Activated CD8-positive, alpha-beta memory T cell treated with anti-CD3 and anti-CD28 coated beads for 1 hour (primary cell): Measurements from ENCODE around the gene CCL13.
"Not testable (repeated sequence)": the region's sequence is repeated elsewhere in the genome, so short reads cannot be mapped to it uniquely, and the experiment has no call there.

Experiments used
- DNase-seq, 2 donors: peaks; one replicate each; pipeline ENCODE4 v3.0.0-alpha.2; 2020; ENCODE audit warnings: low read depth in 1 of 2; ENCODE audit errors: extremely low read depth in 1 of 2

Gene CCL13

DNA sequence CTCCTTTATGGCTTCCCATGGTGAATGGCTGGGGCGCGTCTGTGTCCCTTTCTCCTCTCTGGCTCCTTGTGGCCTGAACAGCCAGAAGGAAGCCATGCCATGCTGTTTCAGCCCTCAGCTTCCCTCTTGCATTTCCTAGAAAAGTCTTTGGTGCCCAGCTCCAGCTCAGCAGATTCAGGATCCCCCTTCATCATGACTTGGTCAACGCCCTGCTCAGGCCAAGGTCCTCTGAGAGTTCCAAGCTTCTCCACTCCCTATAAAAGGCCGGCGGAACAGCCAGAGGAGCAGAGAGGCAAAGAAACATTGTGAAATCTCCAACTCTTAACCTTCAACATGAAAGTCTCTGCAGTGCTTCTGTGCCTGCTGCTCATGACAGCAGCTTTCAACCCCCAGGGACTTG is at the start of gene CCL13:
TSS of gene CCL13 (plus strand) at position 287 of the 400 bp plus-strand sequence. CDS start at position 334, 47 bp downstream.
- DNase-seq: no peak

DNA sequence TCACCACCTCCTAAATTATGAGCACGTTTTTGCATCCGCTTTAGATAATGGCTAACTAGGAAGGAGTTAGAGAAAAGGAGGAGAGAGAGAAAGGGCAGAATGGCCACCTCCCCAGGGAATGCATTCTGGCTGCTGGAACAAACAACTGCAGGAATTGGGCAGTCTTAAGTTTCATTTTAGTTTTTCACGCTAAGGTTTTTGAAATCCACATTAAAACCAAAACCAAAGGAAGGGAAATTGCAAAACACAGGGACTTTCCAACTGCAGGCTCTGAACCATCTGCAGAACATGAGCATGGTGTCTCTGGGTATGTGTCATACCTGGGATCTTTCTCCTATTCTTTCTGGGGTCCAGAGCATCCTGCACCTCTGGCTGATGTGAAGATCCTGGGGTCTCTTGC is 49.2 kb upstream of the CCL13 start:
- no peak for DNase-seq

DNA sequence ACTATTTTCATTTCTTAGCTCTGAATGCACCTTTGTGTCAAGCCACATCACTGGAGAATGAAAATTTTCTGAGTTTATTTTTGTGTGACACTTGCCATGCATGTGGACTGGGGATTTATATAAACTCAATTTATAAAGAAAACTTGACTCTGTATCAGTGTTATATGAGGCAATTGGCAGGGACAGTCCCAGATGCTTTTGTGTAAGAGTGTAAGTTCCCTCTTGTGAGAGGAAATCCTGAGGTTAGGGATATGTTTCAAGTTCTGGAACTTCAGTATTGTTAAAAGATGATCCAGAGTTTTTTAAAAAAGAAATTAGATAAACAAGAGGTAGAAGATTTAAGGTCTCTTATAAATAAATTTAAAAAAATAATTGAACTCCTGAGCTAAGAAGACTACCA is 47.9 kb upstream of the CCL13 start:
- DNase-seq: no peak

DNA sequence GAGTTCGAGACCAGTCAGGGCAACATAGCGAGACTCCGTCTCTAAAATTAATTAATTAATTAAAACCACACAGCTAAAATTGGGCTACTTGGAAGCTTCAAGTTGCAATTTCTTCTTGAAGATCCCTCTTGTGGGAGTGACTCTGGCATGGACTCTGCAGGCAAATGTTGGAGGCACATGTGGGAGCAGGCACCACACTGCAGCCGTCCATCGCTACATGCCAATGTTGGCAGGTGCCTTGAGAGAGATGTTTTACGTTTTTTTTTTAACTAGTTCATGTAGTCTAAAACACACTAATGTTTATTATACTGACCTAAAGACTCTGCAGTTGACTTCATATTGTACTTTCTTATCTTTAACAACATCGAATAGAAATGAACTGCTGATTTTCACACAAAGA is 45.0 kb upstream of the CCL13 start:
- DNase-seq: no peak

DNA sequence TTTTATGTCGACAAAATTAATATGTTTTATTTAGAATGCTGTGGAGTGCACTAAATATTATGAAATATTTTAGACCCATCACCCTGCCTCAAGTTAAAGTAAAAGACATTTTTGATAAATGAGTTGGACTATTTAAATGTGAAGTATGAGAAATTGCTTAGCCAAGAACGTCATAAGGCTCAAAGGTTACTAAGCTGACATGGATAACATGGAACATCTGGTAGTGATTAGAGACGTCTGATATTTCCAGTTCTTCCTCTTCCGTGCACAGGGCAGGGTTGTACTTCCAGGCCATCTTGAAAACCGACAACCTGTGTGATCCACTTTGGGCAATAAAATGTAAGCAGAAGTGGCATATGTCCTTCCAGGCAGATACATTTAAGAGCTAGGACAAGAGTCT is 44.2 kb upstream of the CCL13 start:
- no peak for DNase-seq

DNA sequence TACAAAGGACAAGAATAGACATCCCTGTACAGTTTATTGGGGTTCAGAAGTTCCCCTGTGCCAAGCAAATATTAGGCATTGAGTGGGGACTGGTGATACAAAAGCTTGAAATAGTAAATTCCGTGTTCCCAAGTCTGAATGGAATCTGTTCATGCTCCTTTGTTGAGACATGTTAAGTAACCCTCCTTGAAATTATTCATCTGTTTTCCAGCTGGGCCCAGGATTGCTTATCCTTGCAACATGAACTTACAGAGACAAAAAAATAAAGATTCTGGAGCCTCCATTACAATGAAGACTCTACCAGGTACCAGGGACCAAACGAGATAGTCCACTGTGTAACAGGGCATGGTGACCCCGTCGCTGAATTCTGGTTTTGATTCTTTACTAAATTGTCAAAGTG is 43.1 kb upstream of the CCL13 start:
- DNase-seq: no peak

DNA sequence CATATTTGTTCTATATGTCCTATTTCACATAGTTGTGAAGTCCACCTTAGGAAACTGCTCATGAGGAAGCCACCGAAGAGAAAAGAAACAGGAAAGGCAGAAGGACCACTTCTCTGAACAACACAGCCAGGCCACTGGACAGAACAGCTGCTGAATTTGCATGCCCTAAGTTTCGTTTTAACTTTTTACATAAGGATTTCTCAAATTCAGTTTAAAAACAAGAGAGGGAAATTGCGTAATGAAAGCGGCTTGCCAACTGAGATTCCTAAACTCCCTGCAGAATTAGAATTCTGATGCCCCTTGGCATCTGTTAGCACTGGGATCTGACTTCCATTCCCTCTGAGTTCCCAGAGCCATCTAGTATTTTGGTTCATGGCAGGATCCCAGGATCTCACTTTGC is 42.0 kb upstream of the CCL13 start:
- DNase-seq: no peak

DNA sequence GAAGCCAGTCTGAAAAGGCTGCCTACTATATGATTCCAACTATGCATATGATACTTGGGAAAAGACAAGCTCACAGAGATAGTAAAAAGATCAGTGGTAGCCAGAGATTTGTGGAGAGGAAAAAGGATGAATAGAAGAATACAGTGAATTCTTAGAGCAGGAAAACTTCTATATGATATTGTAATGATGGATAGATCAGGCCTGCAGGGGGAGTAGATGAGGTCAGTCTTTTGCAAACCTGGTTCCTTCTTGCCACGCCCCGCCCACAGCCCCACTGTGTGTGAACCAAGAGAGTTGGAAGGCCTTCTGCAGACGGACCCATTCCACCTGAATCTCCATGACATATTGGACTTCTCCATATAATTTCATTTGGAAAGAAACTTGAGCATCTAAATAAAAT is 37.8 kb upstream of the CCL13 start:
- no peak for DNase-seq

DNA sequence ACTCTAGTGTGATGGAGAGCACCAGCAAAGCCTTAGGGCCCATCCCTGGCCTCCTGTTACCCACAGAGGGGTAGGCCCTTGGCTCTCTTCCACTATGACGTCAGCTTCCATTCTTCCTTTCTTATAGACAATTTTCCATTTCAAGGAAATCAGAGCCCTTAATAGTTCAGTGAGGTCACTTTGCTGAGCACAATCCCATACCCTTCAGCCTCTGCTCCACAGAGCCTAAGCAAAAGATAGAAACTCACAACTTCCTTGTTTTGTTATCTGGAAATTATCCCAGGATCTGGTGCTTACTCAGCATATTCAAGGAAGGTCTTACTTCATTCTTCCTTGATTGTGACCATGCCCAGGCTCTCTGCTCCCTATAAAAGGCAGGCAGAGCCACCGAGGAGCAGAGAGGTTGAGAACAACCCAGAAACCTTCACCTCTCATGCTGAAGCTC is 37.2 kb upstream of the CCL13 start, which contains the start of gene CCL8:
TSS of gene CCL8 (plus strand) at position 397 of the 445 bp plus-strand sequence. CDS start 67 bp downstream, outside the sequence.
- DNase-seq: no peak

DNA sequence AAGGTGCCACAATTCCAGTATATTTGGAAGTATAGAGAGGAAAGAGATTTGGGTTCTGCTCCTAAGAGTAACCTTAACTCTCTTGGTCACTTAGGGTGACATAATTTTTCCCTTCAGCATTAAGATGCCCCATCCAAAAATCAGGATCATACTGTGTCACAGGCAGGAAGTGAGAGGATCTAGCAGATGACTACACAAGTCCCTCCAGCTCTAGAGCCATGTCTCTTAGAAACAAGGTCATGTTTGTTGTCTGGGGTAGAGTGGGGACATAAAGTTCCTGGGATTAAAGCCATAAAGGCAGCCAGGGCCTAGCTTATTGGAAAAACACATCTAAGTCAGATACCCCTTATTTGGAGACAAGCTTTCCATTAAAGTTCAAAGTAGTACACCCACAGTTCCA is 34.3 kb upstream of the CCL13 start:
- no peak for DNase-seq

DNA sequence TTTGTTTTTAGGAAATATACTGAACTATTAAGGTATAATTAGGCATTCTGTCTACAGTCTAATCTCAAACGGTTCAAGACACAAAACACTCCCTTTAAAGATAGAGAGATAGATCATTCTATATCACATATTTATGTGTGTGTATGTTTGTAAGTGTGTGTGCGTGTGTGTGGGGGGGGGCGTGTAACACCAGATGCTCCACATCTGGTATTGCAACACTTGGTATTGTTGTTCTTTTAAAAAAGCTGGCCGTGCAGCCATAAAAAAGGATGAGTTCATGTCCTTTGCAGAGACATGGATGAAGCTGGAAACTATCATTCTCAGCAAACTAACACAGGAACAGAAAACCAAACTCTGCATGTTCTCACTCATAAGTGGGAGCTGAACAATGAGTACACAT is 28.7 kb upstream of the CCL13 start:
- DNase-seq: not testable (repeated sequence)

DNA sequence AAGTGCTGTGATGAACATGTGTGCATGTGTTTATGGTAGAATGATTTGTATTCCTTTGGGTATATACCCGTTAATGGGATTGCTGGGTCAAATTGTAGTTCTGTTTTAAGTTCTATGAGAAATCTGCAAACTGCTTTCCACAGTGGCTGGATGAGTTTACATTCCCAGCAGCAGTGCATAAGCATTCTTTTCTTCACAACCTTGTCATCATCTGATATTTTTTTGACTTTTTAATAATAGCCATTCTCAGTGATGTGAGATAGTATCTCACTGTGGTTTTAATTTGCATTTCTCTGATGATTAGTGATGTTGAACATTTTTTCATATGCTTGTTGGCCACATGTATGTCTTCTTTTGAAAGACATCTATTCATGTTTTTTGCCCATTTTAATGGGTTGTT is 18.6 kb upstream of the CCL13 start:
- DNase-seq: no peak

DNA sequence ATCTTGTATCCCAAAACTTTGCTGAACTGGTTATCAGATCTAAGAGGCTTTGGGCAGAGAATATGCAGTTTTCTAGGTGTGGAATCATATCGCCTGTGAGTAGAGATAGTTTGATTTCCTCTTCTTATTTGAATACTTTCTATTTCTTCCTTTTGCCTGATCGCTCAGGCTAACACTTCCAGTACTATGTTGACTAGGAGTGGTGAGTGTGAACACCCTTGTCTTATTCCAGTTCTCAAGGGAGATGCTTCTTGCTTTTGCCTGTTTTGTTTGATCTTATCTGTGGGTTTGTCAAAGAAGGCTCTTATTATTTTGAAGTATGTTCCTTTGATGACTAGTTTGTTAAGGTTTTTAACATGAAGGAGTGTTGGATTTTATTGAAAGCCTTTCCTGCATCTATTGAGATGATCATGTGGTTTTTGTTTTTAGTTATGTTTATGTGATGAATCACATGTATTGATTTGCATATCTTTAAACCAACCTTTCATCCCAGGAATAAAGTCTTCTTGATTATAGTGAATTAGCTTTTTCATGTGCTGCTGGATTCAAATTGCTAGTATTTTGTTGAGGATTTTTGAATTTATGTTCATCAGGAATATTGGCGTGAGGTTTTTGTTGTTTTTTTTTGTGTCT is 17.0 kb upstream of the CCL13 start:
- no peak for DNase-seq

DNA sequence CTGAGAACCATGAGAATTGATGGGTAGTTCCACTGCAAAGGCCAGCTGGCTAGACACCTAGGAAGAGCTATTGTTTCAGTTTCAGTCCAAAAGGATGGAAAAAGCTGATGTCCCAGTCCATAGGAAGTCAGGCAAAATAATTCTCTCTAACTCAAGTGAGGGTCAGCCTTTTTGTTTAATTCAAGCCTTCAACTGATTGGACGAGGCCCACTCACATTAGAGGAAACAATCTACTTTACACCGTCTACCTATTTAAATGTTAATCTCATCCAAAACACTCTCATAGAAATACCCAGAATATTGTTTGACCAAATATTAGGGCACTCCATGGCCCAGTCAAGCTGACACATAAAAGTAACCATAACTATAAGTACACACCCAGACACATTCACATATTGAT is 14.4 kb upstream of the CCL13 start:
- no peak for DNase-seq

DNA sequence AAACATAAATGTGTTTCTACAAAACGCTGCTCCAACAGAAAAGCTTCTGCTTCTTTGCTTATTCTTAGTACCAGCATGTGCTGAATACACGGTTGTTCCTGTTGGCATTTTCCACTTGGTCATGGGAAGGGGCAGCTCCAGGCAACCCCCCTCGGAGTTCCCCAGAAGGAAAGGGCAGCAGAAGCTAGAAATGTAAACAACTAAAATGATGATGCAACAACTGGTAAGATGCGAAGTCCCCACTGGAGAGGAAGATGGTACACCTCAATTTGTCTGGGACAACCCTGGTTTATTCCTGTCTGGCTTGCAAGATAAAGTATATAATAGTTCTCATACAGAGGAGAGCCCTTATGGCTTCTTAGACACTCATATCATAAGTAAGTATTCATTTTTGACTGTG is 9.2 kb upstream of the CCL13 start:
- DNase-seq: no peak

DNA sequence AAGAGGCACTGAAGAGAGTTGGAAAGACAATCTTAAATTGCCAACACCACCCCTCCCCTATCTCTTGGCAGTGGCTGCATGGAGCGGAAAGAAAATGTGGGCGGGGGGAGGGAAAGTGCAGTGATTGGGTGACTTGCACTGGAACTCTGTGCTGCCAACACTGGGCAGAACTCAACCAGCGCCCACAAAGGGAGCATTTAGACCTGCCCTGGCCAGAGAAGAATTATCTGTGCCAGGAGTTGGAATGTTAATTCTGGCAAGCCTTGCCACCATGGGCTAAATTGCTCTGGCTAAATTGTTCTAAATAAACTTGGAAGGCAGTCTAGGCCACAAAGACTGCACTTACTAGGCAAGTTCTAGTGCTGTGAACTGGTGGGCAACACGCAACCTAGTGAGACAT is 6.5 kb upstream of the CCL13 start:
- no peak for DNase-seq

DNA sequence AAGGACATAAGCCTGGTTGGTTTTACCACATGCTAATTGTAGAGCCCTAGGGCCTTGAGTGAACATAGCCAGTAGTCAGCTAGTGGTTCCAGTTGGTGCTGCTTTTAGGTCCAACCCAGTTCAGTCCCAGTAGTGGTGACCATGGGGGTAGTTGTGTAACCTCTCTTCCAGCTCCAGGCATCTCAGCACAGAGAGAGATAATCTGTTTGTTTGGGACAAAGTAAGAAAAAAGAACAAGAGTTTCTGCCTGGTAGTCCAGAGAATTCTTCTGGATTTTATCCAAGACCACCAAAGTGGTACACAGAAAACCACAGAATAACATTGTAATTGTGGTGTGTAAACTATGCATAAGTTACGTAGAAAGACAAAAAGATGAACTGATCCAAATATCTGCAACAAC is 5.2 kb upstream of the CCL13 start:
- DNase-seq: no peak

DNA sequence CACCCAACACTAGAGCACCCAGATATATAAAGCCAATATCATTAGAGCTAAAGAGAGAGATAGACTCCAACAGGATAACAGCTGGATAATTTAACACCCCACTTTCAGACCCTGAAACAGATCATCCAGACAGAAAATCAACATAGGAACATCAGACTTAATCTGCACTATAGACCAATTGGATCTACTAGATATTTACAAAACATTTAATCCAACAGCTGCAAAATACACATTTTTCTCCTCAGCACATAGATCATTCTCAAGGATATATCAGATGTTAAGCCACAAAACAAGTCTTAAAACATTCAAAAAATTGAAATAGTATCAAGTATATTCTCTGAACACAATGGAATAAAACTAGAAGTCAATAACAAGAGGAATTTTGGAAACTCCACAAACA is 4.1 kb upstream of the CCL13 start:
- DNase-seq: no peak

DNA sequence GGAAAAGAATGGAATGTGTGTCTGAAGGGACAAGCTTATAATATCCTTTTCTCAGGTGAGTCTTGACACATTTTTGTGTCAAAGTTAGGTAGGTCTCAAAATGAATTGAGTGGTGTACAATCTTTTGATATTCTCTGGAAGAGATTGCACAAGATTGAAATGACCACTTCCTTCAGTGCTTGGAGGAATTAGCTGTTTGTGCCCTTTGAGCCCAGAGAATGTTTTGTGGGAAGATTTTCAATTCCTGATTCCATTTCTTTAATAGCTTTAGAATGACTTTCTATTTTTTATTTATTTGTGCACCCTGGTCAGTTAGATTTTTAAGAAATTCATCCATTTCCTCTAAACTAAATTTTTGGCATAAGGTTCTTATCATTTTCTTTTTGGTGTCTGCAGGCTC is 1.6 kb upstream of the CCL13 start:
- no peak for DNase-seq

DNA sequence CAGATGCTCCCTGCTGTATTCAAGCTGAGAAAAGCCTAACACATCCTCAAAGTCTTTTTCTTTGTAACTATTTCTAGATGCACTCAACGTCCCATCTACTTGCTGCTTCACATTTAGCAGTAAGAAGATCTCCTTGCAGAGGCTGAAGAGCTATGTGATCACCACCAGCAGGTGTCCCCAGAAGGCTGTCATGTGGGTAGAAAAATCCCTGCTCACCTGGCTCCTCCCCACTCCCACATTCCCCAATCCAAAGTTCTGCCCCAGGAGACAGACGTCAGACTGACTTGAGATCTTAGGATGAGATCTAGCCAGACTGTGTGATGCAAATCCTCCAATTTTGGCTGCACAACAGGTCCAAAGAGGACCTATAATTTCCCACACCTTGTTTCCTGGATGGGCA is 1.1 kb downstream of the CCL13 start:
- DNase-seq: no peak

DNA sequence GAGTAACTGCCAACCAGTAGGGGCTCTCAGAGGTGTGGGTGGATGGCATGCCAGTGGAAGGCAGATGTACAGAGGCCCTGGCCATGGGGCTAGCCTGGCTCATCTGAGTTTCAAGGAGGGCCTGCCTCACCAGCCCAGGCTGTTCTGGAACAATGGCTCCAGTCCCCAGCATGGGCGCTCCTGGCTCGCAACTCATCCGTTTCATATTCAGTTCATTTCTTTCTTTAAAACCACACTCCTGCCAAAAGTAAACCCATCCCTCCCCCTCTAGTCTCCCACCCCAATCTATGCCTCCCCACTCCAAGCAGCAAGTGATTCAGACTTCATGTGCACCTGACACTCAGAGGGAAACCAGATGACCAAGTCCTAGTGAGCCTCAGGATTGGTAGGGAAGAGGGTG is 2.4 kb downstream of the CCL13 start:
- DNase-seq: no peak

DNA sequence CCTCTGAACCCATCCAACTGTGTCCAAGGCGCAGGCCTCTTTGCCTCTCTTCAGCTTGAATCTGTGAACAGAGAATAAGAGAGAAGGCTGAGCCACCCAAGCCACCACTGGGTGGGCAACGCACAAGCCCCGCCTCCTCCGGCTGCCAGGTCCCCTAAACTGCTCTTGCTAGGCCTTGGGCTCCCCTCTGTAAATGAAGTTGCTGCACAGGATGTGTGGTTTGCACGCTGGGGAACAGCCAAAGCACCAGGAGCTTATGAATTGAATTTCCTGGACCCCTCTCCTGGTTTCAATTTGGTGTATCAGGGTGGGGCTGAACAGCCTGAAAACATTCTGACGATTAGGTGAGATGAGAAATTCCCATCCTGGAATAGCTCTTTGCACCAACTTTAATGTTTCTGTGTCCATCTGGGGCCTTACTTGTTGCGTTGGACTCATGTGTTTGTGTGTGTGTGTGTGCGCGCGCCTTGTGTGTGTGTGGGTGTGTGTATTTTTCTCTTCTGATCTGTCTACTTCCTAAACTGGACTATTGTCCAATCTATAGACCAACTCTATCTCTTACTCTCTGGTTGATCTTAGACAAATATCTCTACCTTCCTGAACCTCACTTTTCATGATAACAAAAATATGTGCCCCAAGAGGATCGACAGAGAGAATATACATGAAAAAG is 4.5 kb downstream of the CCL13 start:
- DNase-seq: no peak
